ENCODE results near the gene MAP6.

MAP6 gene

DNA sequence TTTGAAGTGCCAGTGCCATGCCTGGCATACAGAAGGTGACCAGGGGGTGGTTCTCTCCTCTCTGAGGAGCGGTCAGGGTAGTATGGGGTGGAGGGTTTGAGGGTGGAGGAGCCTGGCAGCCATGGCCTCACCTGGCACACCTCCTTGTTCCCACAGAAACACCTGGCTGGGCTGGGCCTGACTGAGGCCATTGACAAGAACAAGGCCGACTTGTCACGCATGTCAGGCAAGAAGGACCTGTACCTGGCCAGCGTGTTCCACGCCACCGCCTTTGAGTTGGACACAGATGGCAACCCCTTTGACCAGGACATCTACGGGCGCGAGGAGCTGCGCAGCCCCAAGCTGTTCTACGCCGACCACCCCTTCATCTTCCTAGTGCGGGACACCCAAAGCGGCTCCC, 97.2 kb downstream of the MAP6 start:
- no peak for DNase-seq

DNA sequence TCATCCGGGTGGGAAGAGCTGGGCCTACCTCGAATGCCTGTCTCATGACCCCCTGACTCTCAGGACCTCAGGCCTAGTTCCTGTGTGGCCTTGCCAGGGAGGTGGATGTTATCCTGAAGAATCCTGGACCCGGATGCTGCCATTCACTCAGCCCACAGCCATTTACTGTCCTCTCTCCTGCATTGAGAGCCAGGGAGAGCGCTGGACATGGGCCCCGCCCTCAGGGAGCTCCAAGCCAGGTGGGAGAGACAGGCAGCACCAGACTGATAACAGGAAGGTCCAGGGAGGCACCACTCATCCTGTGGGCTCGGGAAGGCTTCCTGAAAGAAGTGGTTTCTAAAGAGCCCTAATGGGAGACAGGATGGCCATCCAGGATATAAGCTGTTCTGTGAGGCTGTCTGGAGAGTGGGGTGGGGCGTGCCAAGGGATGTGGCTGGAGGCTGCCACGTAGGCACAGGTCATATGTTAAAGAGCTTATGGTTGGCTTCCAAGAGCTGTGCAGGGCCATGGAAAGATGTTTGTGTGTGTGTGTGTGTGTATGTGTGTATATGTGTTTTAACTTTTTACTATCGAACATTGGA, 98.2 kb downstream of the MAP6 start:
- no peak for DNase-seq

GRCh38 chr11:75568616-75569219, 100.1 kb downstream of the MAP6 start:
- DNase-seq: no peak

GRCh38 chr11:75567971-75568370, 100.9 kb downstream of the MAP6 start:
- no peak for DNase-seq

DNA sequence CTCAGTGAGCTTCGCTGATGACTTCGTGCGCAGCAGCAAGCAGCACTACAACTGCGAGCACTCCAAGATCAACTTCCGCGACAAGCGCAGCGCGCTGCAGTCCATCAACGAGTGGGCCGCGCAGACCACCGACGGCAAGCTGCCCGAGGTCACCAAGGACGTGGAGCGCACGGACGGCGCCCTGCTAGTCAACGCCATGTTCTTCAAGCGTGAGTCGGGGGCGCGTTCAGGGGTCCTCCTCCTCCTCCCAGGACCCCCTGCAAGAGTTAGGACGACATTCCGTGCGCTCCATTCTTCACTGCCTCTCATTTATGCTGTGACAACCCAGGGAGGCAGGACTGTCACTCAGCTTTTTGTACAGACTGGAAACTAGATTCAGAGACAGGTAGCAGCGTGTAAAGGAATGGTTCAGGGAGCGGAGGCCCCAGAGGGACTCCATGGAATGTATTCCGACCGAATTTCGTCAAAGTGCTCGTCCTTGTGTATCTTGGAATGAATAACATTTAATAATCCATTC, 102.0 kb downstream of the MAP6 start:
- DNase-seq: no peak

- peak in 1 of 58 donors; percentile 56 for DNase-seq
Measured at GRCh38 chr11:75565916-75566762, 102.7 kb downstream of the MAP6 start.

DNA sequence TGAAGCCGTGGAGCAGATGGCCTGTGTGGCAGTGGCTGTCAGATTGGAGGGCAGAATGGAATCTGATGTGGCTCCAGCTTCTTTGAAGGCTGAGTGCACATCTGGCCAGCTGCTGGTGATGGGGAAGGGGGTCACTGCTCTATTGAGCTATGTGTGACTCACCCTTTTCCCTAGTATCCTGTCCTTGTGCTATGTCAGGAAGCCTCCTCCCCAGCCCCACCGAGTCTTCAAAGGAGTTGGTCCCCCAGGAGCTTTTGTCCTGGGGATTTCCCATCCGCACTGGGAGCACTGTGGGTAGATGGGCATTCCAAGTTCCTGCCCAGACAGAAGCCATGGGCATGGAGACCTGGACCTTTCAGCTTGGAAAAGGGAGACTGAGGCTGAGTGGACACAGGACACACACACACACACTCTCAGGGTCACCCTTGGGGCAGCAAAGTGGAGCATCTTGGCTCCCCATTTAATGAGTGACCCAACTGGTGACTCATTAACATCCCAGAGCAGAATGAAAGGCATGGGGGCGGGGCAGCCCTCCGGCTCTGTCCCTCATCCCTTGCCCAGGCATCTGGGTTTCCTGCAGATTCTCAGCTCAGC, 103.5 kb downstream of the MAP6 start:
- peak in 6 of 58 donors; percentile 8 to 71 (median 30) for DNase-seq

DNA sequence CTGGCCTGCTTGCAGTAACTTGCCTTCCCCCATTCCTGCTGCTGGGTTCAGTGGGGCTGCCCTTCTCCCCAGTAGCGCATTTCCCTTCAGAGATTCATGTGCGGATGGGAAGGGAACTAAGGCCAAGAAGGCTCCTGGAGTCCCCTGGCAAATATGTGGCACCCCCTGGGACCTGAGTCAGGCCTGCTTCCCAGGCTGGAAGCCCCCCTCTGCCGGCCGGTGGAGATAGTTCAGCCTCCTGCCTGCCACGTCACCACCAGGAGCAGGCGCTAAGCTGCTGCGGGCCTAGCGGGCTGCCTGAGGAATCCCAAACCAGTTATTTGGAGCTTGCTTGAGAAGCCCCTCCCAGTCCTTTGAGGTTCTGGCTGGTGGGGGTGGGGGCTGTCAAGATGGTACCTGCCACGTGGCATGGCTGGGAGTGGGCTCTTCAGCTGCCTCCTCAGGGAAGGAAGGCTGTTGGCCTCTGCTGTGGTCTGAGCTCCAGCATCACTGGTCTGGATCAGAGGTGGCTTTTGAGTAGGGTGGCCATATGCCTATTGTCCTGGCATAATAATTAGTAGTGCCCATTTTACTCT, 104.8 kb downstream of the MAP6 start:
- DNase-seq: peak in 1 of 58 donors; percentile 41

GRCh38 chr11:75563501-75563977, 105.3 kb downstream of the MAP6 start:
- no peak for DNase-seq

DNA sequence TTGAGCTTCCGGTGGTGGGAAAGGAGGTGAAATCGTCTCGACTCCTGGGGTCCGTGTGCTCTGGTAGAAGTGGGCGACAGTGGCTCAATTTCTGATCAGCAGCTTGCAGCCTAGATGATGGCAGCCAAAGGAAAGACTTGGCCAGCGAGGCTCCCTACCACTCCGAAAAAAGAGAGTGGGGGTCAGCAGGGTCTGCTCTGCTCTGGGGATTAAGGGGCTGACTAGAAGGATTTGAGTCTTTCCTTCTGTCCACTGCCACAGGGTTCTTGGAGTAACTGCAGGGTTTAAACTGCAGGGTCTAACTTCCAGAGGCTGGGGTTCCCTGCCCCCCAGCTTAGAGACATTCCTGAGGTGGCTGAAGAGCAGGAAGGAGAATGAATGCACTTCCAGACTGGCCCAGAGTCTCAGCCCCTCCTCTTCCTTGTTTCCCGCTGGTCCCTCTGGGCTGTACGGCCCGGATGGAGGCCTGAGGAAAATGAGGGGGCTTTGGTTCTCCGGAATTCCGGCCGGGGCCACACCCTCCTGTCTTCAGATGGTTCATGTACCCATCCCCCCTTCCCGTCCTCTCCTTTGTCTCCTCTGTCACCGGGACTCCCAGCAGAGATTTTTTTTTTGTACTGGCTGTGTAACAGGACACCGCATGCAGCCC, 105.9 kb downstream of the MAP6 start:
- no peak for DNase-seq

GRCh38 chr11:75562048-75562835, 106.6 kb downstream of the MAP6 start, which contains the start of gene SERPINH1:
Gene SERPINH1, plus strand, starts transcription at chr11:75562253. Its CDS starts 4,097 bp downstream, at chr11:75566350.
- peak in 52 of 58 donors; percentile 15 to 88 (median 51) for DNase-seq

DNA sequence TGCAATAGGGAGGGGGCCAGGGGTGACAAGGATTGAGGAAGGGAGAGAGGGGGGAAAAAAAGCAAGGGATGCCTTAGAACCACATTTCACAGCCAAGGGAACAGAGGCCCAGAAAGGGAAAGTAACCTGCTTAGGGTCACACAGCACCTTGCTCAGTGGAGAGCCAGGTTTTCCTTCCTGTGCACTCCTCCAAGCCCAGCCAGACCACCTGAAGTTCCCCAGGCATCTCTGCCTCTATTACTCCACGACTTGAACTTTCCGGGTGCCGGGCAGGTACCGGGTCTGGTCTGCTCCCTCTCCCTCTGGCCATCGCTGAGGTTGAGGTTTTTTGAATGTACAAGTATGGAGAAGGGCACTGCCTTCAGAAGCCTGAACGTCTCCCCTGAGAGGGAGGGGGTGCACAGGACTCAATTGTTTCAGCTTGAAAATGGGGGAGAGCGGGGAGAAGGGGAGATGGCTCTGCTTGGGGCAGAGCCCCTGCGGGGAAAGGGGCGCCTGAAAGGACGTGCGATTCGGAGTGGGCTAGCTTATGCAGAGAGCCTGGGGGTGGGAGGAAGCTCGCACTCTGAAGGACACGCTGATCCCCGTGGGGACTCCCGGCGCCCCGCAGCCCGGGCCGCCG, 107.3 kb downstream of the MAP6 start:
- DNase-seq: no peak

GRCh38 chr11:75560644-75561043, 108.2 kb downstream of the MAP6 start:
- no peak for DNase-seq

DNA sequence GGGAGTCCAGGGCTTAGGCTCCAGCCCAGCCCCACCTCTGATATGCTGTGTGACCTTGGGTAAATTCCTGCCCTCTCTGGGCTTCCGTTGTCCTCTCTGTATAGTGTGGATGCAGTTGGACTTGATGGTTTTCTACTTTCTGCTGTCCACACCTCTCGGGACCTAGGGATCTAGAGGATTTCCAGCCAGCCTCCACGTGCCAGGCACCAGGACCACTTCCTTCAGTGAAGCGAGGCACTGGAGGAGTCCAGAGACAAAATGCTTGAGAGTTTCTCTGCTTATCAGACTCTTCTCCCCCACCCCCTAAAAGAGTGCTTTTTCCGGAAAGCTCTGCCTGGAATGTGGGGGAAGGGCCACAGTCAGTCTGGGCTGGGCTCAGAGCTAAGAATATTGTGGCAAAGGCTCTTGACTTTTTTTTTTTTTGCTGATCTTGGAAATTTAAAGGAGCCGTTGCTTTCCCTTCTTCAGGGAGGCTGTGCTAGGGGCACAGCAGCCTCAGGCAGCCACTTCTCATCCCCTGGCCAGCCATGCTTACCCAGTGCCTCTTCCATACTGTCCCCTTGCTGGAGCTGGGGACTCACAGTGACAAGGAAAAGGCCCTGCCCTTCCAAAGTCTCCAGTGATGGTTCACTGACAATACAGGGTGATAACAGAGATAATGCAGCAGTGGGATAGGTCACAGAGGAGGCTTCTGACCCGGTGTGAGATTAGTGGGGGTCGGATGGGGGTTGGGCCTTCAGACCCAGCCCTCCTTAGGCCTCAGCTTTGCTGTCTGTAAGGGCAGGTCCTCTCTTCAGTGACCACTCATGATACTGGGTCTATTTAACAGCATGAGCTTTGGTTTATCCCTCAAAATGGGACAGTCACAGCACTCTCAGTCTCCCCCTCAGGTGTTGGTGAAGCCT, 109.6 kb downstream of the MAP6 start:
- DNase-seq: peak in 2 of 58 donors; percentile 9 to 12

DNA sequence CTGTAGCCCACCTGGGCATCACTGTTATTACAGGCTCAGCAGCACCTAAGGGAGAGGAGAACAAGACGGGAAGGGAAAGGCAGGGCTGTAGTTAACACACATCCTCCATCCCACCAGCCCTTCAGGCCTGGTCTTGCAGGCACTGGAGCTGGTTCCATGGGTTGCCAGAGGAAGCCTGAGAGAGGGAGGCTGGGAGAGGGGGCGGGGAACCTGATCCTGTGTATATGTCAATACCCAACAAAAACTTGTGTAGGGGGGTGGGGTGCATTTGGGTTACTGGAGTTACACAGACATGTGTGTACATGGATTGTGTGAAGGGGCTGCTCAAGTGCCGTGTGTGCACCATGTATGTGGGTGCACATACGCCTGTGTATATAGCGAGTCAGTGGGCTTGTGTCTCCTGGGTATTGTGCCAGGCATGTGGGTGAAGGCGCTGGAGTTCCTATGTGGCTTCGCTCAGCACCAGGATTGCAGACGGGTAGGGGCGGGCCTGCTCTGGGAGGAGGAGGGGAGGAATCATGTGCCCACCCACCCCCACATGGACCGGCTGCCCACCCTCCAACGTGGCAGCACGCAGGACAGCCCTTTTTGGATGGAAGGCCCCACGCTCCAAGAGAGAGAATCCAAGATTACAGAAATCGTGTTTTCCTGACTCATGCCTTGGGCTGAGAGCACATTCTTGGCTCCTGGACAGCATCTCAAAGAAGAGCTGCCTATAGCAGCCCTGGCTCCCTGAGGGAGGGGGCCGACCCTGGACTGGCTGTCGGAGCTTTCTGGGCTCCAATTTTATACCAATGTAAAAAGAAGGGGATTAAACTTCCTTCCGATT, 111.0 kb downstream of the MAP6 start:
- peak in 19 of 58 donors; percentile 12 to 68 (median 38) for DNase-seq

DNA sequence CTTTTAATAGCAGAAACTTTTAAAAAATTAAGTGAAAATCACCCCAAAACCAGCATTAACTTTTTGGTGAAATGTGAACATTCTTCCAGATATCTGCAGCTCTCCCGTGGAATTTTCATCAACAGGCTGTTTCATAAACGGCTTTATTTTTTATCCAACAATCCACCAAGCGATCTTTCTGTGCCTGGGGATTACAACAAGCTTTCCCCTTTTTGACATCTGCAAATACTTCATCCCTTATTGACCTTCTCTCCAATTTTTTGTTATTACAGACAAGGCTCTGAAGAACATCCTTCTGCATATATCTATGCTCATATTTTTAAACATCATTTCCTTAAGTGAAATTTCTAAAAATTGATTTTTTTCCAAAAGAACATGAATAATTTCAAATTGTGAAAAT, 112.6 kb downstream of the MAP6 start:
- no peak for DNase-seq
